ENCODE measurements around the gene PTPN14.

GRCh38 chr1:214513394-214513793, 38.0 kb downstream of the PTPN14 start:
- TF ChIP-seq CTCF (IDR thresholded peaks at IDR 0.05; ENCODE audit: insufficient read depth, low read length): no peak
- no peak for TF ChIP-seq REST (IDR thresholded peaks at IDR 0.05; ENCODE audit: insufficient replicate concordance, low read depth)
- no peak for TF ChIP-seq POLR2AphosphoS5 (IDR thresholded peaks at IDR 0.05; ENCODE audit: low read depth)
- no peak for TF ChIP-seq SPI1 (IDR thresholded peaks at IDR 0.05; ENCODE audit: borderline replicate concordance, low read depth)
- no peak for TF ChIP-seq GABPA (IDR thresholded peaks at IDR 0.05; ENCODE audit: low read depth)
